Keratinocyte (primary cell): ENCODE results near the gene SLIT3. TPM values are rescaled to one million over a fixed set of nuclear protein-coding genes. Genes with fewer than 3 reads are reported as not detected.

ENCODE experiments used
- DNase-seq: peaks from one replicate; pipeline ENCODE4 v3.0.0-alpha.2; 2011; ENCODE audit warnings: low read depth, missing footprints, low spot score
- FAIRE-seq: peaks from 2 replicates; lab custom pipeline; 2011; peaks lifted over from hg19 to GRCh38; lab: Jason Lieb, UNC
- H2AFZ ChIP-seq: 2 replicates; pipeline ENCODE4 v1.6.0; 2012; ENCODE audit warnings: low read length, control low read depth, inconsistent platforms; ENCODE audit not compliant: control insufficient read depth
- H3K27ac ChIP-seq: 2 replicates; pipeline ENCODE4 v1.5.1; 2011; ENCODE audit warnings: low read length; ENCODE audit not compliant: control insufficient read depth, insufficient read depth
- H3K27me3 ChIP-seq: 3 replicates; pipeline ENCODE4 v1.6.0; 2011; ENCODE audit warnings: low read length; ENCODE audit not compliant: control insufficient read depth, insufficient read depth; ENCODE audit errors: extremely low read depth
- H3K36me3 ChIP-seq, 2 experiments: 2 replicates in 1 of 2; 3 replicates in 1 of 2; pipeline ENCODE4 v1.5.1; 2011; ENCODE audit warnings: low read length in 2 of 2, mild to moderate bottlenecking in 1 of 2; ENCODE audit not compliant: control insufficient read depth in 2 of 2, insufficient read depth in 2 of 2; ENCODE audit errors: extremely low read depth in 1 of 2
- H3K4me1 ChIP-seq: 3 replicates; pipeline ENCODE4 v1.5.1; 2011; ENCODE audit warnings: low read length; ENCODE audit not compliant: control insufficient read depth, insufficient read depth; ENCODE audit errors: extremely low read depth
- H3K4me2 ChIP-seq: 3 replicates; pipeline ENCODE4 v1.6.0; 2011; ENCODE audit warnings: low read depth, low read length; ENCODE audit not compliant: control insufficient read depth, insufficient read depth; ENCODE audit errors: extremely low read depth
- H3K4me3 ChIP-seq, 3 experiments: fragments of 200-600 bp in 1 of 3; sonication (generic) in 1 of 3; 2 replicates in 2 of 3; 3 replicates in 1 of 3; pipeline ENCODE4 v1.5.1; 2011 to 2016; ENCODE audit warnings: low read length in 3 of 3, mild to moderate bottlenecking in 3 of 3, control low read depth in 2 of 3, inconsistent platforms in 1 of 3, low read depth in 1 of 3, mixed read lengths in 1 of 3, mixed run types in 1 of 3, moderate library complexity in 1 of 3; ENCODE audit not compliant: control insufficient read depth in 2 of 3, insufficient read depth in 2 of 3; ENCODE audit errors: extremely low read depth in 1 of 3
- H3K79me2 ChIP-seq: 2 replicates; pipeline ENCODE4 v1.6.0; 2012; ENCODE audit warnings: low read length; ENCODE audit not compliant: control insufficient read depth, insufficient read depth
- H3K9ac ChIP-seq: 3 replicates; pipeline ENCODE4 v1.6.0; 2011; ENCODE audit warnings: low read length; ENCODE audit not compliant: control insufficient read depth, insufficient read depth; ENCODE audit errors: extremely low read depth
- H3K9me1 ChIP-seq: 3 replicates; pipeline ENCODE4 v1.6.0; 2011; ENCODE audit warnings: low read length; ENCODE audit not compliant: control insufficient read depth, insufficient read depth; ENCODE audit errors: extremely low read depth
- H3K9me3 ChIP-seq: 2 replicates; pipeline ENCODE4 v1.5.1; 2012; ENCODE audit warnings: low read depth, low read length; ENCODE audit not compliant: control insufficient read depth
- H4K20me1 ChIP-seq: 3 replicates; pipeline ENCODE4 v1.6.0; 2011; ENCODE audit warnings: low read length; ENCODE audit not compliant: control insufficient read depth, insufficient read depth; ENCODE audit errors: extremely low read depth
- EZH2 ChIP-seq: IDR thresholded peaks from one replicate; pipeline ENCODE4 v1.6.1; 2012; ENCODE audit warnings: inconsistent platforms, mild to moderate bottlenecking, low read length, moderate library complexity
- dilution Hi-C: fragments of 300-500 bp; cut with MboI; formaldehyde crosslinking; loops from one replicate; pipeline ENCODE4 v1.7.0; 2020; ENCODE audit warnings: low sequenced_read_pairs; ENCODE audit not compliant: extremely low pct_ligation_motif_present
- polyA plus RNA-seq, 5 experiments: library from polyadenylated mRNA; depleted of rRNA in 3 of 5; stranded (reverse) in 3 of 5; stranded (forward) in 1 of 5; unstranded in 1 of 5; fragments of >200 nt; gene quantifications; 1 replicate in 1 of 5; 2 replicates in 3 of 5; 3 replicates in 1 of 5; pipeline versions ENCODE4 v1.2.1 to v1.2.3, GENCODE V29; 2011 to 2012; ENCODE audit warnings: missing spikeins in 2 of 5, low read depth in 1 of 5, low replicate concordance in 1 of 5
- TF ChIP-seq, protein P1 (sequence below), 3 experiments: IDR thresholded peaks in 1 of 3; conservative IDR thresholded peaks in 1 of 3; optimal IDR thresholded peaks in 1 of 3; 2 replicates in 2 of 3; 3 replicates in 1 of 3; pipeline versions ENCODE3 to v1.5.1; 2011; ENCODE audit warnings: low read length in 3 of 3, mild to moderate bottlenecking in 3 of 3, moderate library complexity in 2 of 3, control low read depth in 1 of 3, inconsistent platforms in 1 of 3; ENCODE audit not compliant: insufficient read depth in 2 of 3; ENCODE audit errors: extremely low read depth in 1 of 3

SLIT3 gene
- polyA plus RNA-seq, 1 donor (not counting 4 experiments of a cell fraction or from before 2014, with no cell fraction given), result 2.4 TPM

DNA sequence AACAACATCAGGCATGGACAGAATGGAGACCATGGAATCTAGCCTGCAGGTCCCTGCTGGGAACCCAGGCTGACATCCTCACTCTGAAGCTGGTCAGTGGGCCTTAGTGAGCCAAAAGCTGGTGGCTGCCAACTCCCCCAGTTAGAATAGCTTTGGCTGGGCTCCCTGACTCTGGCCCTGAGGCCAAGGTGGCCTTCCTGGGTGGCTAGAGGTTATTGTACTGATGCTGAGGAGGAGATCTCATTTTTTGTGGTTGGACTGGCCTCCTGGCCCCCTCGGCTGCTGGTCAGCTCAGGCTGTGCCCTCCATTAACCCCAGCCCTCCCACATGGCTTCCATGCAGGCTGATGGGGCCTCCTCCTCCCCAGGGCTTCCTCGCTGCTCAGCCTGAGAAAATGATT, 620.5 kb downstream of the SLIT3 start:
- Histone ChIP-seq H3K4me3 (no peak overlapping the region), H3K4me1 (no peaks in the 10 kb centered on the region), H3K9me1 (no peaks in the 10 kb centered on the region), H3K27me3 (no peaks in the 10 kb centered on the region), H3K4me2 (no peak overlapping the region), H3K79me2 (no peaks in the 10 kb centered on the region), H3K9ac (no peak overlapping the region), H4K20me1 (no peaks in the 10 kb centered on the region), H2AFZ (no peak overlapping the region), H3K9me3 (no peaks in the 10 kb centered on the region), H3K27ac (no peak overlapping the region), H3K36me3 (no peaks in the 10 kb centered on the region)
- TF ChIP-seq, protein P1, sequence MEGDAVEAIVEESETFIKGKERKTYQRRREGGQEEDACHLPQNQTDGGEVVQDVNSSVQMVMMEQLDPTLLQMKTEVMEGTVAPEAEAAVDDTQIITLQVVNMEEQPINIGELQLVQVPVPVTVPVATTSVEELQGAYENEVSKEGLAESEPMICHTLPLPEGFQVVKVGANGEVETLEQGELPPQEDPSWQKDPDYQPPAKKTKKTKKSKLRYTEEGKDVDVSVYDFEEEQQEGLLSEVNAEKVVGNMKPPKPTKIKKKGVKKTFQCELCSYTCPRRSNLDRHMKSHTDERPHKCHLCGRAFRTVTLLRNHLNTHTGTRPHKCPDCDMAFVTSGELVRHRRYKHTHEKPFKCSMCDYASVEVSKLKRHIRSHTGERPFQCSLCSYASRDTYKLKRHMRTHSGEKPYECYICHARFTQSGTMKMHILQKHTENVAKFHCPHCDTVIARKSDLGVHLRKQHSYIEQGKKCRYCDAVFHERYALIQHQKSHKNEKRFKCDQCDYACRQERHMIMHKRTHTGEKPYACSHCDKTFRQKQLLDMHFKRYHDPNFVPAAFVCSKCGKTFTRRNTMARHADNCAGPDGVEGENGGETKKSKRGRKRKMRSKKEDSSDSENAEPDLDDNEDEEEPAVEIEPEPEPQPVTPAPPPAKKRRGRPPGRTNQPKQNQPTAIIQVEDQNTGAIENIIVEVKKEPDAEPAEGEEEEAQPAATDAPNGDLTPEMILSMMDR (optimal IDR thresholded peaks at IDR 0.05 in 1 of 3, IDR thresholded peaks at IDR 0.05 in 1 of 3, conservative IDR thresholded peaks at IDR 0.05 in 1 of 3; ENCODE audit: extremely low read depth in 1 of 3, insufficient read depth in 2 of 3, low read length in 3 of 3), result no peak
- TF ChIP-seq EZH2, result no peak
- dilution Hi-C loops, result no loop called here
- FAIRE-seq, result no peak
- no peak for DNase-seq

- Histone ChIP-seq H3K9me1 (no peaks in the 10 kb centered on the region), H4K20me1 (no peaks in the 10 kb centered on the region), H3K36me3 (no peaks in the 10 kb centered on the region), H3K4me1 (no peaks in the 10 kb centered on the region), H3K79me2 (no peaks in the 10 kb centered on the region), H3K4me3 (no peak overlapping the region), H3K9ac (no peak overlapping the region), H3K9me3 (no peaks in the 10 kb centered on the region), H2AFZ (no peak overlapping the region), H3K27me3 (no peaks in the 10 kb centered on the region), H3K4me2 (no peak overlapping the region), H3K27ac (no peak overlapping the region)
- peak; percentile 79 for FAIRE-seq
- dilution Hi-C loops, result no loop called here
- TF ChIP-seq, protein P1 (optimal IDR thresholded peaks at IDR 0.05 in 1 of 3, IDR thresholded peaks at IDR 0.05 in 1 of 3, conservative IDR thresholded peaks at IDR 0.05 in 1 of 3; ENCODE audit: extremely low read depth in 1 of 3, insufficient read depth in 2 of 3, low read length in 3 of 3), result peak; percentile 84 to 87 (median 84)
- no peak for TF ChIP-seq EZH2
- peak; percentile 25 for DNase-seq
Measured at GRCh38 chr5:168679515-168679920, 621.4 kb downstream of the SLIT3 start.
